T-helper 9 cell (primary cell): Measurements from ENCODE around the gene AP4B1.
"Not testable (repeated sequence)": the region's sequence is repeated elsewhere in the genome, so short reads cannot be mapped to it uniquely, and the experiment has no call there.

Experiments used
- DNase-seq: peaks from one replicate; pipeline ENCODE4 v3.0.0-alpha.2; 2020

AP4B1 gene

GRCh38 chr1:113855630-113856400, 48.8 kb downstream of the AP4B1 start:
- no peak for DNase-seq

GRCh38 chr1:113854234-113854633, 50.4 kb downstream of the AP4B1 start:
- no peak for DNase-seq

- not testable (repeated sequence) for DNase-seq
Measured at GRCh38 chr1:113852694-113853093, 51.9 kb downstream of the AP4B1 start.

GRCh38 chr1:113850127-113850796, 54.3 kb downstream of the AP4B1 start:
- no peak for DNase-seq

- no peak for DNase-seq
Measured at GRCh38 chr1:113849072-113849471, 55.5 kb downstream of the AP4B1 start.

GRCh38 chr1:113846391-113847035, 58.1 kb downstream of the AP4B1 start:
- DNase-seq = no peak
